K562 (cell line): ENCODE results near the gene RAP1A. TPM values are rescaled to one million over a fixed set of nuclear protein-coding genes. Genes with fewer than 3 reads are reported as not detected.

Experiments
- ATAC-seq: fragments of 200-7000 bp; cut with Tn5 transposase; 3 replicates; pipeline ENCODE4 v1.9.1; 2020; ENCODE audit warnings: moderate library complexity
- BruUV-seq: library from RNA; stranded (reverse); fragments of 400-500 nt; replicated peaks from 2 replicates; lab custom pipeline; 2021; lab: Mats Ljungman, UMichigan
- CTCF ChIA-PET: fragments of 300-600 bp; formaldehyde crosslinking; extraction: SDS; loops from one replicate; lab custom pipeline; 2021; ENCODE audit warnings: low intra/inter-chr PET ratio; lab: Yijun Ruan, JAX
- POLR2A ChIA-PET: fragments of 300-600, 350-650 bp; sonication (Branson Sonifier 250); formaldehyde crosslinking; extraction: SDS; loops from one replicate; lab custom pipeline; 2021; ENCODE audit warnings: antibody characterized with exemption, inconsistent platforms; lab: Yijun Ruan, JAX
- DNase-seq, 4 experiments: peaks; one replicate each; pipeline versions ENCODE4 v3.0.0 to v3.0.0-alpha.2; 2011 to 2018; ENCODE audit warnings: low spot score in 3 of 4, mixed read lengths in 3 of 4; ENCODE audit errors: extremely low read depth in 1 of 4
- FAIRE-seq: peaks from 2 replicates; lab custom pipeline; 2011; peaks lifted over from hg19 to GRCh38; lab: Jason Lieb, UNC
- H2AFZ ChIP-seq: 2 replicates; pipeline ENCODE4 v1.6.0; 2011; ENCODE audit warnings: low read depth, low read length, control low read depth, inconsistent platforms
- H3K27ac ChIP-seq: fragments of 200-600 bp; 3 replicates; pipeline ENCODE4 v1.8.0; 2011; ENCODE audit warnings: low read depth, mild to moderate bottlenecking, control low read depth, inconsistent platforms, low read length, moderate library complexity, mixed read lengths; ENCODE audit errors: extremely low read depth
- H3K27me3 ChIP-seq, 2 experiments: fragments of 300-600 bp in 1 of 2; 2 replicates in 1 of 2; 3 replicates in 1 of 2; pipeline versions ENCODE4 v1.6.0 to v1.8.0; 2011; ENCODE audit warnings: inconsistent platforms in 2 of 2, low read length in 2 of 2, mild to moderate bottlenecking in 1 of 2, mixed read lengths in 1 of 2, moderate library complexity in 1 of 2; ENCODE audit not compliant: control insufficient read depth in 2 of 2, insufficient read depth in 2 of 2
- H3K36me3 ChIP-seq: fragments of 300-600 bp; 3 replicates; pipeline ENCODE4 v1.8.0; 2011; ENCODE audit warnings: mild to moderate bottlenecking, low read length, inconsistent platforms; ENCODE audit not compliant: control insufficient read depth, insufficient read depth
- H3K4me1 ChIP-seq, 2 experiments: fragments of 200-600 bp in 1 of 2; replicated peaks in 1 of 2; 2 replicates in 1 of 2; 3 replicates in 1 of 2; pipeline versions ENCODE4 v1.5.1 to v1.8.0; 2011; ENCODE audit warnings: inconsistent platforms in 2 of 2, low read length in 2 of 2, mild to moderate bottlenecking in 1 of 2, mixed read lengths in 1 of 2, moderate library complexity in 1 of 2; ENCODE audit not compliant: control insufficient read depth in 2 of 2, insufficient read depth in 2 of 2
- H3K4me2 ChIP-seq: 2 replicates; pipeline ENCODE4 v1.6.1; 2011; ENCODE audit warnings: low read length, control low read depth, inconsistent platforms, mixed read lengths; ENCODE audit not compliant: insufficient read depth
- H3K4me3 ChIP-seq: fragments of 200-600 bp; sonication (generic), shearing (Covaris generic); 2 replicates; pipeline ENCODE4 v1.5.1; 2016; ENCODE audit warnings: control low read depth, inconsistent platforms
- H3K79me2 ChIP-seq: fragments of 200-600 bp; 3 replicates; pipeline ENCODE4 v1.8.0; 2011; ENCODE audit warnings: low read length, inconsistent platforms; ENCODE audit not compliant: control insufficient read depth, insufficient read depth
- H3K9ac ChIP-seq, 2 experiments: 2 replicates each; pipeline versions ENCODE4 v1.6.0 to v1.6.1; 2011; ENCODE audit warnings: low read depth in 2 of 2, low read length in 2 of 2, control low read depth in 1 of 2, inconsistent platforms in 1 of 2, mild to moderate bottlenecking in 1 of 2, mixed read lengths in 1 of 2; ENCODE audit not compliant: insufficient read depth in 1 of 2
- H3K9me1 ChIP-seq: one replicate; pipeline ENCODE4 v1.6.0; 2011; ENCODE audit warnings: inconsistent platforms, mild to moderate bottlenecking, low read length, moderate library complexity; ENCODE audit not compliant: control insufficient read depth, insufficient read depth
- H3K9me3 ChIP-seq: replicated peaks from 2 replicates; pipeline ENCODE4 v1.5.1; 2011; ENCODE audit warnings: low read depth, low read length, inconsistent platforms; ENCODE audit not compliant: control insufficient read depth, insufficient read depth
- H4K20me1 ChIP-seq: replicated peaks from 2 replicates; pipeline ENCODE4 v1.6.1; 2011; ENCODE audit warnings: low read length, inconsistent platforms, mixed read lengths; ENCODE audit not compliant: control insufficient read depth, insufficient read depth
- EGR1 ChIP-seq: fragments of 450-650 bp; conservative IDR thresholded peaks from 2 replicates; pipeline ENCODE4 v1.6.1; 2017; ENCODE audit warnings: mild to moderate bottlenecking
- EP400 ChIP-seq: fragments of 450-650 bp; IDR thresholded peaks from 2 replicates; pipeline ENCODE4 v1.6.1; 2017; ENCODE audit warnings: antibody characterized with exemption, mild to moderate bottlenecking, moderate library complexity
- FOXM1 ChIP-seq, 2 experiments: fragments of 450-650 bp in 1 of 2; sonication (generic) in 1 of 2; formaldehyde crosslinking in 1 of 2; IDR thresholded peaks; 2 replicates each; pipeline versions ENCODE4 v1.6.1 to v1.9.0; 2017 to 2022; ENCODE audit warnings: low read depth in 2 of 2, mild to moderate bottlenecking in 2 of 2, missing genetic modification reagents in 1 of 2, moderate library complexity in 1 of 2
- FUS ChIP-seq: fragments of 200-400 bp; formaldehyde crosslinking; optimal IDR thresholded peaks from 2 replicates; pipeline ENCODE3; 2017; ENCODE audit warnings: low read depth, low read length
- HDAC1 ChIP-seq, 2 experiments: fragments of 450-650 bp; IDR thresholded peaks; 2 replicates each; pipeline ENCODE4 v1.6.1; 2016 to 2017; ENCODE audit warnings: inconsistent platforms in 1 of 2, mild to moderate bottlenecking in 1 of 2, moderate library complexity in 1 of 2
- HNRNPUL1 ChIP-seq: fragments of 200-400 bp; formaldehyde crosslinking; IDR thresholded peaks from 2 replicates; pipeline ENCODE4 v1.6.1; 2017; ENCODE audit warnings: low read length
- IRF1 ChIP-seq: sonication (generic); formaldehyde crosslinking; IDR thresholded peaks from 2 replicates; pipeline ENCODE4 v1.8.0; 2022; ENCODE audit warnings: missing genetic modification reagents, mild to moderate bottlenecking, borderline replicate concordance
- NR2C2 ChIP-seq, 2 experiments: fragments of 200-800 bp in 1 of 2; sonication (Bioruptor generic) in 1 of 2; sonication (generic) in 1 of 2; formaldehyde crosslinking in 1 of 2; IDR thresholded peaks; 2 replicates each; pipeline versions ENCODE4 v1.6.1 to v1.8.0; 2016 to 2022; ENCODE audit warnings: mild to moderate bottlenecking in 1 of 2, missing compliant biosample characterization in 1 of 2, missing genetic modification characterization in 1 of 2, missing genetic modification reagents in 1 of 2
- WGBS: fragments of 100-300 bp; shearing (Covaris generic); methylation state at CpG from one replicate; pipeline ENCODE4 v1.1.6; 2016; ENCODE audit warnings: low coverage, mixed read lengths; ENCODE audit not compliant: insufficient coverage; ENCODE audit errors: missing lambda C conversion rate; 5-methylcytosine and 5-hydroxymethylcytosine counted together
- in situ Hi-C: fragments of 300-500 bp; cut with MboI; formaldehyde crosslinking; loops from 4 replicates; pipeline ENCODE4 v1.15.0; 2018; ENCODE audit warnings: inconsistent platforms, mixed read lengths
- intact Hi-C: fragments of 100-400 bp; cut with micrococcal nuclease; formaldehyde crosslinking; loops from 2 replicates; pipeline ENCODE4 v1.14.2; 2022
- polyA plus RNA-seq, 8 experiments: library from polyadenylated mRNA; depleted of rRNA in 4 of 8; stranded (reverse) in 5 of 8; unstranded in 3 of 8; fragments of >200 nt; fragmentation: Nextera tagmentation in 2 of 8; fragmentation: Illumina TruSeq in 1 of 8; extraction: Ambion mirVana in 2 of 8; extraction: Trizol in 1 of 8; gene quantifications; 2 replicates each; pipeline versions ENCODE4 v1.2.1 to v1.2.3, GENCODE V29; 2011 to 2014; ENCODE audit warnings: inconsistent platforms in 1 of 8, missing spikeins in 1 of 8
- total RNA-seq, 7 experiments: library from RNA; depleted of rRNA in 6 of 7; stranded (reverse); fragments of >200 nt in 6 of 7; fragmentation: Illumina TruSeq in 2 of 7; extraction: Trizol in 2 of 7; gene quantifications; 2 replicates each; pipeline versions ENCODE4 v1.2.1 to v1.2.3, GENCODE V29; 2011 to 2021; ENCODE audit warnings: low replicate concordance in 1 of 7
- TF ChIP-seq, protein P1 (sequence below), 2 experiments: fragments of 450-650 bp in 1 of 2; sonication (generic) in 1 of 2; formaldehyde crosslinking in 1 of 2; IDR thresholded peaks; 2 replicates each; pipeline versions ENCODE4 v1.7.1 to v1.9.0; 2016 to 2022; ENCODE audit warnings: inconsistent platforms in 1 of 2, mild to moderate bottlenecking in 1 of 2, missing genetic modification reagents in 1 of 2

The RAP1A gene
- total and polyA plus RNA-seq, 9 of the 15 experiments (the other 6 are each of a cell fraction or from before 2014, with no cell fraction given) = 13.4 to 86.2 (median 32.5) TPM

- peak in 1 of 2 experiments; percentile 70; a peak in 1 of 4 replicates for TF ChIP-seq HDAC1 (IDR thresholded peaks at IDR 0.05)
- no peak for TF ChIP-seq FOXM1 (IDR thresholded peaks at IDR 0.05; ENCODE audit: low read depth)
- TF ChIP-seq FOXM1 (CRISPR knock-in tag; IDR thresholded peaks at IDR 0.05; ENCODE audit: low read depth) = no peak
- TF ChIP-seq, all 486 proteins: peak for 69
Measured at GRCh38 chr1:111620441-111620971, 917 bp downstream of the RAP1A start (continued).

GRCh38 chr1:111621050-111621449, 1.5 kb downstream of the RAP1A start:
- no peak for FAIRE-seq
- H3K9me3 ChIP-seq = no peaks in the 10 kb centered on the region
- intact Hi-C loops = no loop called here
- H3K4me3 ChIP-seq = peak overlapping the region; percentile 76
- no peaks in the 10 kb centered on the region for H3K27me3 ChIP-seq
- H3K27ac ChIP-seq = peak overlapping the region; percentile 78
- no peak for ATAC-seq
- in situ Hi-C loops = no loop called here
- H3K36me3 ChIP-seq = peaks cover 6% of the 10 kb centered on the region; the same call in 1 of the 3 replicates
- peak in 1 of 4 experiments; percentile 32 for DNase-seq
- no peaks in the 10 kb centered on the region for H4K20me1 ChIP-seq
- peaks cover 63% of the 10 kb centered on the region for H3K79me2 ChIP-seq
- ChIA-PET POLR2A (interaction anchor here (0.7 to 1.3 kb wide), 5 partner anchors 19 to 660 kb away, joined by 3 to 4 read pairs (median 3); no protein-coding TSS in a partner anchor), CTCF (no interaction called here)
- WGBS = 35% methylated on average over 4 of the region's 4 CpGs
- TSS peak; percentile 39 for BruUV-seq
- peak overlapping the region; percentile 12 to 74; a peak in 2 of 4 replicates for H3K9ac ChIP-seq
- no peaks in the 10 kb centered on the region for H3K9me1 ChIP-seq
- peak overlapping the region; percentile 91 for H3K4me2 ChIP-seq
- H2AFZ ChIP-seq = peak overlapping the region; percentile 83; the same call in 1 of the 2 replicates
- peaks cover 6 to 48% of the 10 kb centered on the region in 2 experiments for H3K4me1 ChIP-seq
- TF ChIP-seq IRF1 (no peak), HNRNPUL1 (no peak), FUS (no peak), EP400 (no peak), EGR1 (peak; percentile 58), NR2C2 (CRISPR knock-in tag; IDR thresholded peaks at IDR 0.05) (no peak), NR2C2 (tag; IDR thresholded peaks at IDR 0.05) (0 out of 2 replicates have a peak, but pooled peaks have one; percentile 22)
- TF ChIP-seq, protein P1, sequence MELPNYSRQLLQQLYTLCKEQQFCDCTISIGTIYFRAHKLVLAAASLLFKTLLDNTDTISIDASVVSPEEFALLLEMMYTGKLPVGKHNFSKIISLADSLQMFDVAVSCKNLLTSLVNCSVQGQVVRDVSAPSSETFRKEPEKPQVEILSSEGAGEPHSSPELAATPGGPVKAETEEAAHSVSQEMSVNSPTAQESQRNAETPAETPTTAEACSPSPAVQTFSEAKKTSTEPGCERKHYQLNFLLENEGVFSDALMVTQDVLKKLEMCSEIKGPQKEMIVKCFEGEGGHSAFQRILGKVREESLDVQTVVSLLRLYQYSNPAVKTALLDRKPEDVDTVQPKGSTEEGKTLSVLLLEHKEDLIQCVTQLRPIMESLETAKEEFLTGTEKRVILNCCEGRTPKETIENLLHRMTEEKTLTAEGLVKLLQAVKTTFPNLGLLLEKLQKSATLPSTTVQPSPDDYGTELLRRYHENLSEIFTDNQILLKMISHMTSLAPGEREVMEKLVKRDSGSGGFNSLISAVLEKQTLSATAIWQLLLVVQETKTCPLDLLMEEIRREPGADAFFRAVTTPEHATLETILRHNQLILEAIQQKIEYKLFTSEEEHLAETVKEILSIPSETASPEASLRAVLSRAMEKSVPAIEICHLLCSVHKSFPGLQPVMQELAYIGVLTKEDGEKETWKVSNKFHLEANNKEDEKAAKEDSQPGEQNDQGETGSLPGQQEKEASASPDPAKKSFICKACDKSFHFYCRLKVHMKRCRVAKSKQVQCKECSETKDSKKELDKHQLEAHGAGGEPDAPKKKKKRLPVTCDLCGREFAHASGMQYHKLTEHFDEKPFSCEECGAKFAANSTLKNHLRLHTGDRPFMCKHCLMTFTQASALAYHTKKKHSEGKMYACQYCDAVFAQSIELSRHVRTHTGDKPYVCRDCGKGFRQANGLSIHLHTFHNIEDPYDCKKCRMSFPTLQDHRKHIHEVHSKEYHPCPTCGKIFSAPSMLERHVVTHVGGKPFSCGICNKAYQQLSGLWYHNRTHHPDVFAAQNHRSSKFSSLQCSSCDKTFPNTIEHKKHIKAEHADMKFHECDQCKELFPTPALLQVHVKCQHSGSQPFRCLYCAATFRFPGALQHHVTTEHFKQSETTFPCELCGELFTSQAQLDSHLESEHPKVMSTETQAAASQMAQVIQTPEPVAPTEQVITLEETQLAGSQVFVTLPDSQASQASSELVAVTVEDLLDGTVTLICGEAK (IDR thresholded peaks at IDR 0.05) = 0 out of 2 replicates have a peak, but pooled peaks have one; percentile 6
- TF ChIP-seq, protein P1 (CRISPR knock-in tag; IDR thresholded peaks at IDR 0.05) = no peak
